ENCODE results near the gene TALDO1. TPM values are rescaled to one million over a fixed set of nuclear protein-coding genes. Genes with fewer than 3 reads are reported as not detected.
A peak's percentile ranks its signal among the peaks of the same experiment; 100 is the strongest.

The TALDO1 gene
- total and polyA plus RNA-seq, 2 donors (not counting 3 experiments of a cell fraction or from before 2014, with no cell fraction given) = 211 to 294 TPM

DNA sequence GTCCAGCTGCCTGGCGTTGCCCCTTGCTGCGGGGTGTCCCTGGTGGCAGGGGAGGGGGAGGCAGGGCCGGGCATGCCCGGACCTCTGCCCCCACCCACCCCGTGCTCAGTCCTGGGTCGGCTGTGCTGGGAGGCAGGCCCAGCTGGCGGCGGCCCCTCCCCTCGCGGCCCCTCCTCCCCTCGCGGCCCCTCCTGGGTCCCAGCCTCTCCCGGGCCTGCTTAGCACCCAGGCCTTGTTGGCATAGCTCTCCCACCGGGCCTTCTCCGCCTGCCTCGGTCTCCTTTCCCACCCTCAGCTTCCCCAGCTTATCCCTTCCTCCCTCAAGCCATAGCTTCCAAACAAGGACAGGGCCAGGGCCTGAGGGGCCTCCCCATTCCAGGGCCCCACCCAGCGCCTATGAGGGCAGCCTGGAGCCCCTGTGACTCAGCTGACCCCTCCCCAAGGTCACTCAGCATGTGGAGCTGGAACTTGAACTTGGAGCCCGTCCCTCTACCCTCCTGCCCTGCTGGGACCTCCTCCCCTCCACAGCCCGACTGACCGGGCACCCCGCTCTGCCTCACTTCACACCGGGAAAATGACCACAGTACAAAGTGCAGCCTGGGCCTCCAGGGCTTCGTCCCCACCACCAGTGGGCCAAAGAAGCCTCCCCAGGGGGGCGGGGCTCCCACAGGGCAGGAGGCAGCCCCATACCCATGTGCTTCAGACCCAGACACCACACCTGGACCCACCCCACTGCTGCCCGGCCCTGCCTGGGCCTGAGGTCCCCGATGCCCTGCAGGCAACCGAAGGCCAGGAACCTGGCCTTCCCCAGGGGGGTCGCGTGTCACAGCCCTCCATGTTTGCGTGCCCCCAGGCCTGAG lies 40.1 kb upstream of the TALDO1 start:
- H3K9me1 ChIP-seq (replicated peaks; ENCODE audit: control insufficient read depth, extremely low read depth, insufficient read depth, low read length) = no peaks in the 10 kb centered on the region
- H3K4me3 ChIP-seq (replicated peaks in 1 of 3; ENCODE audit: insufficient read depth in 1 of 3, low read depth in 1 of 3, low read length in 3 of 3) = no peak overlapping the region
- no peaks in the 10 kb centered on the region for H3K9me3 ChIP-seq (replicated peaks; ENCODE audit: control insufficient read depth, insufficient read depth, low read length)
- H3K4me2 ChIP-seq (ENCODE audit: insufficient read depth, low read length) = no peak overlapping the region
- intact Hi-C loops (cut with micrococcal nuclease) = no loop called here
- no peaks in the 10 kb centered on the region for H3K27me3 ChIP-seq (ENCODE audit: control insufficient read depth in 2 of 2, insufficient read depth in 2 of 2, low read length in 2 of 2)
- POLR2A ChIA-PET = interaction anchor here (0.6 kb wide), 1 partner anchor 23 kb away, joined by 3 read pairs; no protein-coding TSS in a partner anchor
- TSS peak; percentile 18 for BruUV-seq (replicated peaks)
- H3K36me3 ChIP-seq (ENCODE audit: control insufficient read depth in 2 of 2, extremely low read depth in 1 of 2, insufficient read depth in 2 of 2, low read length in 2 of 2) = no peaks in the 10 kb centered on the region
- no peak overlapping the region for H3K27ac ChIP-seq (ENCODE audit: insufficient read depth, low read depth, low read length)
- dilution Hi-C loops (cut with MboI; ENCODE audit: extremely low pct_ligation_motif_present, low sequenced_read_pairs) = no loop called here
- no peaks in the 10 kb centered on the region for H3K79me2 ChIP-seq (ENCODE audit: control insufficient read depth, insufficient read depth, low read length)
- DNase-seq (ENCODE audit: low read depth, low spot score) (no peak), FAIRE-seq (no peak)
- peaks cover 5% of the 10 kb centered on the region for H3K4me1 ChIP-seq (ENCODE audit: control insufficient read depth, extremely low read depth, insufficient read depth, low read length)
- no peaks in the 10 kb centered on the region for H4K20me1 ChIP-seq (replicated peaks; ENCODE audit: control insufficient read depth, extremely low read depth, insufficient read depth, low read length)
- no peak overlapping the region for H3K9ac ChIP-seq (replicated peaks; ENCODE audit: extremely low read depth, insufficient read depth, low read length)
- CTCF ChIA-PET = interaction anchor here (1.1 to 1.7 kb wide), 4 partner anchors 13 to 20 kb away, joined by 4 to 5 read pairs (median 4); no protein-coding TSS in a partner anchor
- no peak for TF ChIP-seq CTCF (IDR thresholded peaks at IDR 0.05; ENCODE audit: extremely low read depth in 1 of 2, insufficient read depth in 1 of 2, low read depth in 1 of 2, low read length in 2 of 2)
- no peak for TF ChIP-seq JUN (IDR thresholded peaks at IDR 0.05; ENCODE audit: borderline replicate concordance, insufficient read depth, insufficient read length, low read depth)
- no peak for TF ChIP-seq POLR2AphosphoS5 (IDR thresholded peaks at IDR 0.05; ENCODE audit: insufficient read depth, low read depth, low read length)
- no peak for TF ChIP-seq MYC (IDR thresholded peaks at IDR 0.05; ENCODE audit: low read depth, low read length)
- no peak overlapping the region for H2AFZ ChIP-seq (ENCODE audit: low read depth, low read length)

All from endothelial cell of umbilical vein (primary cell).